GM15510 (cell line): Measurements from ENCODE around the gene CDC7.

Source experiments
- POLR2A ChIP-seq: IDR thresholded peaks from 3 replicates; pipeline ENCODE4 v1.6.1; 2011; ENCODE audit warnings: borderline replicate concordance; ENCODE audit not compliant: insufficient read length; ENCODE audit errors: extremely low read depth

CDC7 gene

DNA sequence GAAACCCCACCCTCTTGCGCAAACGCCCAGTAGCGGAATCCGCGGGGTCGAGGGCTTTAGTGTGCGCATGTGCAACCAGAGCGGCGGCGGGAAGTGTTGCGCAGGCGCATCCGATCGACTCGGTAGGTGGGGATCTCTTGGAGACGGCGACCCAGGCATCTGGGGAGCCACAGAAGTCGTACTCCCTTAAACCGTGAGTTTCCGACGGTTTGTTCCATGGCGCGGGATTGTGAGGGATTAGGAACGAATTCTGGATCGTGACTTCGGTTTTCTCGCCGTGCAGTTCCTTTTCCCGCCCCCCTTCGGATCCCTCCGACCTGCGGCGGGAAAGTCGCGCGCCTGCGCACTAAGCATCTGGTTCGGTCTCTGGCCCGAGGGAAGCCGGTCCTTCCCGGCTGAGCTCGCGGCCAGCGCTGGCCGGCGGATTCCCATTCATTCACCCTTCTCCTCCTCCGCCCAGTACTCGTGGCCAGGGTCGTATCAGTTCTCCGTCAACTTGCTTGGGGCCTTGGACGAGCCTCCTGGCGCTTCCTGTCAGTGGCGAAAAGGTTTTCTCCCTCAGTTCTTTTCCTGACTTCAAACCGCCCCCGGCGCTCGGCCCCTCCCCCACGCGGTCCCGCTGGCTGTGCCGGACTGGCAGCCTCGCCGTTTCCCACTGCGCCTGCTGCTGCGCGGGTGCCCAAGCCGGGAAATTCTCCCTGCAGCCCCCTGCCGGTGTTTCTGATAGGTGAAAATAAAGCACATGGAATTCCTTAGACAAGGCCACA is at the start of gene CDC7:
CDC7 (plus strand) TSS at position 96 of the 767 bp plus-strand sequence. CDS start 866 bp downstream, outside the sequence.
- peak; percentile 69 for TF ChIP-seq POLR2A

DNA sequence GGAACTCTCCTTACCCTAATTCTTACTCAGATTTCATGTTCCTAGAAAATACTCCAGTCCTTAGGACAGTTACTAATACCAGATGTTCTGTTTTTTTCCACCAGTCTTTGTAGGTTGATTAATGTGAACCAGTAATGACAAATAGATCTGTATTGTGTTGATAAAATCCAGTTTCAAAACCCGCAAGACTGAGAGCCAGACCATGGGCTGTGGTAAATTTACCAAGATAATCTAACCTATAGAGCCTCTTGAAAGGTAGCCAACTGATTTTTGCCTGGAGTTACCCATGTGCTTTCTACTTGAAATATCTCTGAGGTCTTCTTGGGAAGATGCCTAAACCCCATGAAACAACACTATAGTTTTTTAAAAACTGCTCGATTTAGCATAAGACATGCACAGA is 46.5 kb upstream of the CDC7 start:
- no peak for TF ChIP-seq POLR2A

DNA sequence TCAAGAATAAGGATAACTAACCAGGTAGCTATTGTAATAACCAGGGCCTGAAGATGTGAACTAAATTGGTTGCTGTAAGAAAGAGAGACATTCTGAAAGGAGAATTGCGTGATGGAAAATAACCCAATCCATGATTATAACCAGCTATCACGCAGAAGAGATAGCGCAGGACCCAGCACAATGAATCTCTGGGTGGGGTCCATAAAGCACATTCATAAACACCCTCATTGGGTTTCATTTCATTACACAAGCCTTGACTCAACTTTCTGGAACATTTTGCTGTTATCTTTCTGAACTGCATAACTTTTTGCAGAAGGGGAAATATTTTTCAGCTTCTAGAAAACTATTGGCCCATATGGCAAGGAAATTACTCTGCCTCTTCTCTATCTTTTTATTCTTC is 45.3 kb upstream of the CDC7 start:
- no peak for TF ChIP-seq POLR2A

DNA sequence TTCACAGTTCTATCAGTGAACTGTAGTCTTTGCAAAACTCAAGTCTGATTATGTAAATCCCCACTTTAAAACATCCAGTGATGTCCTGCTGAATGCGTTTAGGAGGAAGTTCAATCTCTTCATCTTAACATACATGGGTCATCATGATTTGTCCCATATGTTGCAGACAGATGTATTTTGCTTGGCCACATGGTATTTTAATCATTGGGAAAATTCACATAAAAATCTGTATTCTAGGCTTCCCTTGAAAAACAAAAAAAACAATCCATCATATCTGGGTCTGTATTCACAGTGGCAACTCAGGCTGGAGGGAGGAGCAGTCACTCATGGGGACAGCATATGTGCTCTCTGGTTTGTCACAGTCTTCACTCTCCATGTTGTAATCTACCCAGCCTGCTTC is 44.8 kb upstream of the CDC7 start:
- TF ChIP-seq POLR2A = no peak

DNA sequence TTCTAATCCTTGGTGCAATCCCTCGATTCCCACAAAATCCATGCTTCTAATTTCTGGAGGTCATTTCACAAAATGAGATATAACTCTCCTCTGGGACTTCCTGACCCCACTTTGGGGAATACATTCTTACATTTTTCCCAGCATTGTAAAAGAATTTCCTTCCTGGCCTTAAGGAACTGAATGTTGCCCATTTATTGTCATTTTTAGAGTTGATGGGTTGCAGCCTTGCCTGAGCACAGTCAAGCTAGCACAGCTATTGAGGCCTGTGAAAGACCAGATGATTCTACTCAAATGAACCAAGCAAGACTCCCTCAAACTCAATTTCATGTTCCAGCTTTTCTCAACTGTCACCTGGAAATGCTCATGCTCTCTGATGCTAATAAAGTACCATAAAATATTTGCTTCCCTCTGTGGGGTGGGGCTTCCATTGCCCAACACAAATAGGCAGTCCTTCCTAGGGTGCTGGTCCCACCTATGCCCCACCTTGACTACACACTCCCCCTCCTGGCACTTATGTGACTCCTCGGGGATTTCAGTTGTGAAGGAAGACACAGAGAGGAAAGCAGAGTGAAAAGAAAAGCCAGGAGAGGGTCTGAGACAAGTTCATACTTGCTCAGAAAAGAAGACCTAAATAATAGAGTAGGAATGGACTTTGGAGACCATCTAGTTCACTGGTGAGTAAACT is 24.0 kb upstream of the CDC7 start:
- TF ChIP-seq POLR2A = no peak

DNA sequence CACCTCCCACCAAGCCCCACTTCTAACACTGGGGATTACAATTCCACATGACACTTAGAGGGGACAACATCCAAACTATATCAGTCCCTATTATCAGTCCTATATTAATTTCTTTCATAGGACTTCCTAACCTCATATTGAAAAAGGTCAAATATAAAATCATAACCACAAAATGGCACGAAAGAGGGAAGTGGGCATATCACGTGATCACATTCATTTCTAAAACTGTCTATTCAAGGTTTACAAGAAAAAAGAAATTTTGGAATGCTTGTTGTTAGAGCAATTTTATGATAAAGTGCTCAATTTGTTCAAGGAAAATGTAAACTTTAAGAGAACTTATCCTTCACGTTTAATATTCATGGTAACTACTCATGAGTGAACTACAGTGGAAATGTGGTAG is 13.2 kb upstream of the CDC7 start:
- TF ChIP-seq POLR2A = no peak

DNA sequence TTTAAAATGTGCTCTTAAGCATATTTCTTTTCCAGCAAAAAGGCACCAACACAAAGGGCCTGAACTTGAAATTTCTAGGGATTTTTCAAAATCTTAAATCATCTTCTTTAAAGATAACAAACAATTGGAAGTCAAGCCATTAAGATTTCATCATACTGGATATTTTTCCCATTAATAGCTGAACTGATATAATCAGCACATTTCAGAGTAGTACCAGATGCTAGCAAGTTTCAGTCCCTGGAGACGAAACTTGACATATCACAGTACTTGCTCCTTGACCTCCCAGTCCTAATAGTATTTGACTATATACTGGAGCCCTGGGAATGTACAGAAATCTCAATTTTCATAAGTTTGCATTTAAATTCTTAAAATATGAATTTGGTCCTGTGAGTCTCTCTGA is 10.2 kb upstream of the CDC7 start:
- TF ChIP-seq POLR2A = no peak

DNA sequence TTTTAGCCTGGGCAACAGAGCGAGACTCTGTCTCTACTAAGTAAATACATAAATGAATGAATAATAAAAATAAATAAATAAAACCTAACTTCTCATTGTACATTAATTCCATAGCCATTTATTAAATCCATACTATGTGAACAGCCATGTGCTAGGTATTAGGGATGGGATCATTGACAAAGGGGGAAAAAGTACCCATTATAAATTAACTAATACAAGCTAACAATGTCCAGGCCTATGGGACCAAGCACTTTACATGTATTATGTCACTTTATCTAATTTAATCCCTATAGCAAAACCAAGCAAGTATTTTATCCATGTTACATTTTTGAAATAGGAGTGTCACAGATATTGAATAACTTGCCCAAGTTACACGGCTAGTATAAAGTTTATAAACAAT is 2.6 kb upstream of the CDC7 start:
- no peak for TF ChIP-seq POLR2A

DNA sequence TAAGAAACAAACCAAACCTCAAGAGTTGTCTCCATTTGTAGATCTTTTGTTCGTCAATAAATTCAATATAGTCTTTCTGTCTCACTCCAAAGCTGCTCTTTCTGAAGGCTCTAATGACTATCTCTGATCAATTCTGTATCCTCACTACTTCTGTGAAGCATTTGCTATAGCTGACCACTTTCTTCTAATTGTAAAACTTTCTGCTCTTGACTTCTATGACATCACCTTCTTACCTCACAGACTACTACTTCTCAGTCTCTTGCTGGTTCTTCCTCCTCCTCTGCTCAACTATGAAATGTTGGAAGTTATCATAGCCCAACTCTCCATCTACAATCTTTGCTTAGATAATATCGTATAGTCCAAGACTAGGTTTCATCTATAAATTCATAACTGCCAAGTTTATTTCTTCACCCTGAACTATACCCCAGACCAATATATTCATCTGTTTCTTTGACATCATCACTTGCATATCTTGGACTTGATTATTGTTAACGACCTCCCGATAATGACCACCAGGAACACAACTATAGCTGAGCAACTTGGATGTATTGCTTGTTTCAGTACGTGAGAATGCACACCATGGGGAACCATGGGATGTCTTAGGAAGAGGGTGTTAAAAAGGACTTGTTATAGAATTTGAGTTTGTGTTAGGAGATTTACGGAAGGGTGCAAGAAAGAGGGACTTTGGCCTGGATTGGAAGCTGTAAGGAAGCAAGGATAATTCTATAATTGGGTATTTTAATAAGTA is 2.0 kb upstream of the CDC7 start:
- TF ChIP-seq POLR2A = no peak

DNA sequence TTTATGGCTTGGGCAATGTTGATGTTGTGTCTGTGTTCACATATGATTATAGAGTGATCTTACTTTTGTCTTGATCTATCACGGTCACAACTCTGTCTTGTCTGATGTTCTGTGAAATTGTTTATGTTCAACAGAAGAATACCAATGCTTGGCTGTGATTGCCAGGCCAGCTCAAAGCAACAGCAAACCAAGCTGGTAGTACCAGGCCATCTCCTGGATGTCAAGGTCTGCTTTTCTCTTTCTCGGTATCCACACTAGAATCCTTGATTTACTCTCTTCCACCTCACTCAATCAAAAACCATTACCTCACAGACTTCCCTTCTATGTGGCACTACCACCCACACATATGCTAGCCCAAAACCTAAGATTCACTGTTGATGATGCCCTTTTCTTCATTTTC is 1.3 kb upstream of the CDC7 start:
- TF ChIP-seq POLR2A = no peak

DNA sequence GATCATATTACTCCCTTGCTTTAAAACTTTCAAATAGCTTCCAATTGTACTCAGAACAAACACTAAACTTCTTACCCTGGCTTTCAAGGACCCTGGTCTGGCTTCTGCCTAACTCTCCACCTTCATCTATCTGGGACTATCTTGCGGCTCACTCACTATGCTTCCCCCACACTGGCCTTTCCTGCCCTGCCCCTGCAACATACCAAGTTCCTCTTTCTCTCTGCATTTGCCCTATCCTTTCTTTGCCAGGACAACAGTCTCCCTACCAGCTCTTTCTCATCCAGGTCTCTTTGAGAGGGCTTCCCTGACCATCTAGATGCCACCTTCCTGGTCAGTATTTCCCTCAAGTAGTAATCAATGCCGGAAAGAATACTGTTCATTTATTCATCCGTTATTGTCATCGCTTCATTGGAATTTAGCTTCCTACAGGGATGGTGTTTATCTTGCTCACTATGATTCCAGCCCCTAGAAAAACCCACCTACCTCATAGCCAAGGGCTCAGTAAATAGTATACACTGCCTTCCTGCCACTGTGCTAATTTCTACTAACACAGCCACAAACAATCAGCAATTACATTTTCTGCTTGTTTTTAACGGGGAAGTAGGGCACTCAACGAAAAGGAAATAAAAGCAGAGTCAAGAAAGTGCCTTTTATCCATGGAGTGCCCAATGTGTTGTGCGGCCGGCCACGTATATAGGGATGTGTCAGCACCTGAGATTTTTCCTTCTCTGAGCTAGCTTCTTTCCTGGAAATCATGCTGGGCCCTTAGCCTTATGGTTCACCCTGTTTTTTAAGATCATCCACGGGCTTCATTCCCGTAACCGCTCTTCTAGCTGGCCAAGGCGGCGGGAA is 521 bp upstream of the CDC7 start:
- TF ChIP-seq POLR2A = no peak

DNA sequence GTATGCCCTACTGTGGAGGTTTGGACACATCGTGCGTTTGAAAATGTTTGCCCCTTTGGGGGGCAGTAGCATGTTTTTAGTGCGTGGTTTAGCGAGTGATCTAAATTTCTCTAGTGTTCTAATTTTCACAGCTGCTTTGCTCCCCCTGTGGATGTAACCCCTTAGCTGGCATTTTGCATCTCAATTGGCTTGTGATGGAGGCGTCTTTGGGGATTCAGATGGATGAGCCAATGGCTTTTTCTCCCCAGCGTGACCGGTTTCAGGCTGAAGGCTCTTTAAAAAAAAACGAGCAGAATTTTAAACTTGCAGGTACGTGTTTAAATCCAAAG is 836 bp downstream of the CDC7 start:
- TF ChIP-seq POLR2A = no peak

DNA sequence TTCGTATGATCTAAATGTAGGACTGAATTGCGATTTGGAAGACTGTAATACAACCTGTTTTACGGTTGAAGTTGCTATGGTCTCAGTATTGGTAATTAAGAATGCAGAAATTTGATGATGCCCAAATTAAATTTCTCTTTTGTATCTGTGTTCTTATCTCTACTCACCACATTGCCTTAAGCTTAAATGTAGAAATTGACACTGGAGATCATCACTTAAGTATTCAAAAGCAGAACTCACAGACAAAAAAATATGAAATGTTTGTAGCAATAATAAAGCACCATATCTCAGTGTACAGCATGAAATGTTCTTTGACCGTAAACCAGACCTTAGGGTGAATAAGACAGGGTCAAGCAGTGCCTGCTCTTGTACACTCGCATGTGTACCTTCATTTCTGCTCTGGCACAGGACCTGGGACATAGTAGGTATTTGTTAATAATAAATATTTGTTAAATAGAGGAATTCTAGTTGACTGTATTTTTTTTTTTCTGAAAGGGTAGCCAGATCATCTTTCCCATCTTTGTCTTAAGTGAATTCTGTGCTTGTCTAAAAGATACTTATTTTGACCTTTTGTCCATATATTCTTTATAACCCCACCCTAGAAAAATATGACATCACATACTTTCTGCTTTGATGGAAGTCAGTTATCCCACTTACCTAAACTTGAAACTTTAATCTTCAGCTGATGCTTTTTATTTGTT is 1.5 kb downstream of the CDC7 start:
- no peak for TF ChIP-seq POLR2A

DNA sequence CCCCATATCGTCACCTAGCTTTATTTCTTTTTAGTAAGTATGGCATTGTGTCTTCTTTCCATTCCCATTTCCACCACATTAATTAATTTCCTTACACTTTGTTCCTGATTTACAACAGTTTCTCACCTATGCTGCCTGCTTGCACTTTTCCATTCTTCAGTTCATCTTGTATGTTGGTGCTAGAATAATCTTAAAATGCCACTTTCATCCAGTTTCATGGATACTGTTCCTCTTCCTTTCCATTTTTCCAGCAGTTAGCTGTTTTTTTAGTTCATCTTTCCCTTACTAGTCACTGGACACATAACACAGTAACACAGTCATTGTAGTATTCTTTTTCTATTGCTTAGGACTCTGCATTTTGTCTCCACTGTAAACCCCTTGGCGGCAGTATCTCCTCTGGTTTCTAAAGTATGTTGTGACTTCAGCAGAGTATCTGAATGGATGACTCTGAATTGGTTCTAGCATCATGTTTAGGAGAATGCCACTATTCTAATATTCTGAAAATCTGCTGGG is 2.1 kb downstream of the CDC7 start:
- TF ChIP-seq POLR2A = no peak
